ENCODE measurements around the gene ARPC4.

- TF ChIP-seq CSRNP3 (CRISPR knock-in tag; IDR thresholded peaks at IDR 0.05) (no peak), ZC3H10 (CRISPR knock-in tag; IDR thresholded peaks at IDR 0.05) (no peak), PATZ1 (CRISPR knock-in tag; IDR thresholded peaks at IDR 0.05; ENCODE audit: borderline replicate concordance) (no peak), PPARA (CRISPR knock-in tag; IDR thresholded peaks at IDR 0.05; ENCODE audit: borderline replicate concordance) (no peak), ZFP30 (CRISPR knock-in tag; IDR thresholded peaks at IDR 0.05) (no peak), TOX (CRISPR knock-in tag; IDR thresholded peaks at IDR 0.05; ENCODE audit: borderline replicate concordance) (no peak), BACH2 (CRISPR knock-in tag; IDR thresholded peaks at IDR 0.05; ENCODE audit: borderline replicate concordance) (no peak), GLIS3 (CRISPR knock-in tag; IDR thresholded peaks at IDR 0.05) (no peak), ZFP3 (CRISPR knock-in tag; IDR thresholded peaks at IDR 0.05) (no peak)
These were observed 46.0 kb downstream of the ARPC4 start for GRCh38 chr3:9838856-9839255.
